A673 (cell line): ENCODE measurements around the gene SPINK1. TPM values are rescaled to one million over a fixed set of nuclear protein-coding genes. Genes with fewer than 3 reads are reported as not detected.
A peak's percentile ranks its signal among the peaks of the same experiment; 100 is the strongest.

Experiments
- BruUV-seq: library from RNA; stranded (reverse); fragments of 400-500 nt; replicated peaks from 2 replicates; lab custom pipeline; 2021; lab: Mats Ljungman, UMichigan
- CTCF ChIA-PET: fragments of 300-600 bp; sonication (Branson Sonifier 250); formaldehyde crosslinking; loops from one replicate; lab custom pipeline; 2022; ENCODE audit warnings: antibody characterized with exemption; lab: Charles Lee
- POLR2A ChIA-PET: fragments of 300-600 bp; sonication (Branson Sonifier 250); formaldehyde crosslinking; loops from one replicate; lab custom pipeline; 2022; ENCODE audit warnings: antibody characterized with exemption; ENCODE audit not compliant: low non-redundant PET; lab: Charles Lee
- DNase-seq: peaks from one replicate; pipeline ENCODE4 v3.0.0-alpha.2; 2015; ENCODE audit warnings: low spot score
- H3K27ac ChIP-seq: fragments of 200-600 bp; sonication (generic); 2 replicates; pipeline ENCODE4 v1.5.1; 2016; ENCODE audit warnings: mixed run types, low read depth, mild to moderate bottlenecking, mixed read lengths, antibody characterized with exemption, low read length; ENCODE audit not compliant: poor library complexity, severe bottlenecking
- H3K27me3 ChIP-seq: fragments of 200-600 bp; sonication (generic); replicated peaks from 2 replicates; pipeline ENCODE4 v1.6.1; 2017; ENCODE audit warnings: mixed run types, low read depth, mild to moderate bottlenecking, mixed read lengths, antibody characterized with exemption, low read length; ENCODE audit not compliant: insufficient read depth, poor library complexity
- H3K36me3 ChIP-seq: fragments of 200-600 bp; sonication (generic); 2 replicates; pipeline ENCODE4 v1.6.1; 2016; ENCODE audit warnings: mixed run types, mild to moderate bottlenecking, mixed read lengths, antibody characterized with exemption, low read length; ENCODE audit not compliant: insufficient read depth, poor library complexity, severe bottlenecking
- H3K4me1 ChIP-seq: fragments of 200-600 bp; sonication (generic); 2 replicates; pipeline ENCODE4 v1.6.1; 2017; ENCODE audit warnings: mixed run types, mild to moderate bottlenecking, mixed read lengths, antibody characterized with exemption, low read length; ENCODE audit not compliant: insufficient read depth, poor library complexity, severe bottlenecking
- H3K4me3 ChIP-seq: fragments of 200-600 bp; sonication (generic); 2 replicates; pipeline ENCODE4 v1.5.1; 2016; ENCODE audit warnings: low read depth, mixed run types, mild to moderate bottlenecking, mixed read lengths, low read length; ENCODE audit not compliant: poor library complexity, severe bottlenecking
- H3K9me3 ChIP-seq: fragments of 200-600 bp; sonication (generic); 2 replicates; pipeline ENCODE4 v1.6.1; 2016; ENCODE audit warnings: mixed run types, low read depth, mild to moderate bottlenecking, mixed read lengths, antibody characterized with exemption, low read length; ENCODE audit not compliant: poor library complexity, severe bottlenecking
- CTCF ChIP-seq: fragments of 300-800, 200-600 bp; sonication (generic); conservative IDR thresholded peaks from 2 replicates; pipeline ENCODE4 v1.5.1; 2017; ENCODE audit warnings: low read depth, mild to moderate bottlenecking, antibody characterized with exemption, low read length, moderate library complexity, mixed read lengths
- EZH2 ChIP-seq: fragments of 200-600 bp; sonication (generic); IDR thresholded peaks from 2 replicates; pipeline ENCODE4 v1.6.1; 2017; ENCODE audit warnings: borderline replicate concordance, low read depth, mild to moderate bottlenecking, mixed read lengths, antibody characterized with exemption, low read length; ENCODE audit not compliant: poor library complexity, severe bottlenecking
- intact Hi-C: fragments of 100-400 bp; cut with micrococcal nuclease; formaldehyde crosslinking; loops from one replicate; pipeline ENCODE4 v1.10.0; 2022; ENCODE audit not compliant: unreplicated experiment
- total RNA-seq: library from RNA; stranded (reverse); gene quantifications from 2 replicates; pipeline ENCODE4 v1.2.3, GENCODE V29; 2021

The SPINK1 gene
- total RNA-seq, 1 experiment from 2014 or later: not detected

- peaks cover 8% of the 10 kb centered on the region for H3K4me1 ChIP-seq
- no peak overlapping the region for H3K27ac ChIP-seq
- ChIA-PET POLR2A (no interaction called here), CTCF (no interaction called here)
- TF ChIP-seq EZH2 (no peak), CTCF (no peak)
- no peaks in the 10 kb centered on the region for H3K36me3 ChIP-seq
- no peak overlapping the region for H3K4me3 ChIP-seq
- no peak for DNase-seq
- no peaks in the 10 kb centered on the region for H3K27me3 ChIP-seq
- intact Hi-C loops: no loop called here
- H3K9me3 ChIP-seq: peaks cover 5% of the 10 kb centered on the region
- no TSS peak for BruUV-seq
Measured at GRCh38 chr5:147813696-147814095, 17.8 kb downstream of the SPINK1 start.

- no peak for DNase-seq
- Histone ChIP-seq H3K4me3 (no peak overlapping the region), H3K36me3 (no peaks in the 10 kb centered on the region), H3K27me3 (no peaks in the 10 kb centered on the region), H3K27ac (no peak overlapping the region), H3K9me3 (no peaks in the 10 kb centered on the region), H3K4me1 (peaks cover 7% of the 10 kb centered on the region)
- POLR2A ChIA-PET: no interaction called here
- TF ChIP-seq EZH2 (no peak), CTCF (no peak)
- BruUV-seq: no TSS peak
- CTCF ChIA-PET: no interaction called here
- intact Hi-C loops: no loop called here
Measured at GRCh38 chr5:147809830-147810666, 21.4 kb downstream of the SPINK1 start.

GRCh38 chr5:147805030-147805454 lies 26.4 kb downstream of the SPINK1 start:
- no peaks in the 10 kb centered on the region for H3K27me3 ChIP-seq
- CTCF ChIA-PET: interaction anchor here (0.6 kb wide), 1 partner anchor 59 kb away, joined by 4 read pairs; no protein-coding TSS in a partner anchor

More at GRCh38 chr5:147805030-147805454, 26.4 kb downstream of the SPINK1 start:
- Histone ChIP-seq H3K4me3 (no peak overlapping the region), H3K4me1 (peaks cover 28% of the 10 kb centered on the region), H3K36me3 (no peaks in the 10 kb centered on the region), H3K27ac (peak overlapping the region; percentile 59), H3K9me3 (no peaks in the 10 kb centered on the region)
- intact Hi-C loops: no loop called here
- DNase-seq: peak; percentile 87
- TF ChIP-seq EZH2 (no peak), CTCF (no peak)
- no TSS peak for BruUV-seq
- POLR2A ChIA-PET: interaction anchor here (0.5 kb wide), 1 partner anchor 51 kb away, joined by 3 read pairs; no protein-coding TSS in a partner anchor
